HepG2 (cell line): ENCODE measurements around the gene SHC3. TPM values are rescaled to one million over a fixed set of nuclear protein-coding genes. Genes with fewer than 3 reads are reported as not detected.

Source experiments
- ATAC-seq: fragments of 200-7000 bp; cut with Tn5 transposase; 3 replicates; pipeline ENCODE4 v1.9.1; 2020; ENCODE audit warnings: mild to moderate bottlenecking, moderate library complexity
- BruUV-seq: library from RNA; stranded (reverse); fragments of 400-500 nt; replicated peaks from 2 replicates; lab custom pipeline; 2021; lab: Mats Ljungman, UMichigan
- CTCF ChIA-PET: fragments of 300-600 bp; formaldehyde crosslinking; extraction: SDS; loops from one replicate; lab custom pipeline; 2021; ENCODE audit warnings: low total read pairs, inconsistent platforms, low intra/inter-chr PET ratio; lab: Yijun Ruan, JAX
- POLR2A ChIA-PET: fragments of 350-600 bp; sonication (Branson Sonifier 250); formaldehyde crosslinking; loops from one replicate; lab custom pipeline; 2020; ENCODE audit warnings: antibody characterized with exemption, inconsistent platforms; lab: Yijun Ruan, JAX
- DNase-seq: peaks from one replicate; pipeline ENCODE4 v3.0.0-alpha.2; 2015; ENCODE audit warnings: low spot score
- FAIRE-seq: peaks from 3 replicates; lab custom pipeline; 2011; peaks lifted over from hg19 to GRCh38; lab: Jason Lieb, UNC
- H2AFZ ChIP-seq: one replicate; pipeline ENCODE4 v1.6.1; 2011; ENCODE audit warnings: low read length, inconsistent platforms
- H3K27ac ChIP-seq: fragments of 300-600 bp; 3 replicates; pipeline ENCODE4 v1.8.0; 2011; ENCODE audit warnings: mixed run types, mild to moderate bottlenecking, mixed read lengths, low read length, inconsistent platforms; ENCODE audit not compliant: insufficient read depth; ENCODE audit errors: extremely low read length
- H3K27me3 ChIP-seq, 2 experiments: fragments of 200-600 bp in 1 of 2; 2 replicates in 1 of 2; 3 replicates in 1 of 2; pipeline versions ENCODE4 v1.6.0 to v1.8.0; 2011; ENCODE audit warnings: low read length in 2 of 2, mild to moderate bottlenecking in 2 of 2, moderate library complexity in 2 of 2, inconsistent platforms in 1 of 2; ENCODE audit not compliant: insufficient read depth in 2 of 2, control insufficient read depth in 1 of 2
- H3K36me3 ChIP-seq, 2 experiments: fragments of 200-600 bp in 1 of 2; replicated peaks in 1 of 2; 2 replicates in 1 of 2; 3 replicates in 1 of 2; pipeline versions ENCODE4 v1.5.1 to v1.8.0; 2011; ENCODE audit warnings: low read length in 2 of 2, inconsistent platforms in 1 of 2; ENCODE audit not compliant: insufficient read depth in 2 of 2, control insufficient read depth in 1 of 2
- H3K4me1 ChIP-seq: 2 replicates; pipeline ENCODE4 v1.5.1; 2012; ENCODE audit warnings: low read length, inconsistent platforms; ENCODE audit not compliant: insufficient read depth
- H3K4me2 ChIP-seq: 2 replicates; pipeline ENCODE4 v1.6.0; 2011; ENCODE audit warnings: low read depth, low read length, inconsistent platforms
- H3K4me3 ChIP-seq, 3 experiments: fragments of 200-600 bp in 1 of 3; sonication (generic), shearing (Covaris generic) in 1 of 3; replicated peaks in 1 of 3; 2 replicates each; pipeline ENCODE4 v1.5.1; 2011 to 2016; ENCODE audit warnings: low read length in 3 of 3, inconsistent platforms in 2 of 3, low read depth in 2 of 3, mild to moderate bottlenecking in 2 of 3, control low read depth in 1 of 3, mixed read lengths in 1 of 3; ENCODE audit not compliant: insufficient read depth in 1 of 3
- H3K79me2 ChIP-seq: one replicate; pipeline ENCODE4 v1.6.1; 2011; ENCODE audit warnings: low read length, inconsistent platforms; ENCODE audit not compliant: insufficient read depth
- H3K9ac ChIP-seq: 2 replicates; pipeline ENCODE4 v1.6.0; 2011; ENCODE audit warnings: mild to moderate bottlenecking, low read depth, low read length, inconsistent platforms; ENCODE audit not compliant: insufficient read depth
- H3K9me3 ChIP-seq: 2 replicates; pipeline ENCODE4 v1.5.1; 2012; ENCODE audit warnings: mild to moderate bottlenecking, low read length
- H4K20me1 ChIP-seq: 2 replicates; pipeline ENCODE4 v1.6.0; 2011; ENCODE audit warnings: inconsistent platforms, mild to moderate bottlenecking, low read length, moderate library complexity; ENCODE audit not compliant: insufficient read depth
- CHD2 ChIP-seq: IDR thresholded peaks from 2 replicates; pipeline ENCODE4 v1.6.1; 2011; ENCODE audit warnings: low read depth, low read length, improper control_type of control experiment
- GATA4 ChIP-seq: sonication (generic); IDR thresholded peaks from 2 replicates; pipeline ENCODE4 v1.6.1; 2016; ENCODE audit warnings: antibody characterized with exemption, low read depth, borderline replicate concordance
- GATAD2A ChIP-seq: IDR thresholded peaks from 2 replicates; pipeline ENCODE4 v1.6.1; 2016
- GZF1 ChIP-seq: sonication (generic); formaldehyde crosslinking; IDR thresholded peaks from 2 replicates; pipeline ENCODE4 v1.5.1; 2020; ENCODE audit warnings: mild to moderate bottlenecking, missing genetic modification reagents
- HNRNPUL1 ChIP-seq: fragments of 200-400 bp; formaldehyde crosslinking; IDR thresholded peaks from 2 replicates; pipeline ENCODE4 v1.6.1; 2017; ENCODE audit warnings: low read depth, mild to moderate bottlenecking, low read length, moderate library complexity
- RCOR2 ChIP-seq: IDR thresholded peaks from 2 replicates; pipeline ENCODE4 v1.6.1; 2016; ENCODE audit warnings: missing biosample characterization, missing genetic modification reagents
- SCMH1 ChIP-seq: sonication (generic); formaldehyde crosslinking; IDR thresholded peaks from 2 replicates; pipeline ENCODE4 v1.9.0; 2021; ENCODE audit warnings: missing genetic modification reagents, mild to moderate bottlenecking, borderline replicate concordance
- SP4 ChIP-seq: sonication (generic); formaldehyde crosslinking; IDR thresholded peaks from 2 replicates; pipeline ENCODE4 v1.8.1; 2023; ENCODE audit warnings: mild to moderate bottlenecking, missing genetic modification reagents
- ZNF205 ChIP-seq: IDR thresholded peaks from 2 replicates; pipeline ENCODE4 v1.6.1; 2018; ENCODE audit warnings: missing biosample characterization, missing genetic modification reagents
- ZNF7 ChIP-seq: IDR thresholded peaks from 2 replicates; pipeline ENCODE4 v1.6.1; 2016; ENCODE audit warnings: missing biosample characterization, missing genetic modification reagents
- ZNF713 ChIP-seq: sonication (generic); formaldehyde crosslinking; IDR thresholded peaks from 2 replicates; pipeline ENCODE4 v1.4.0; 2020; ENCODE audit warnings: mild to moderate bottlenecking, missing genetic modification reagents
- ZNF724P ChIP-seq: sonication (generic); formaldehyde crosslinking; IDR thresholded peaks from 2 replicates; pipeline ENCODE4 v1.8.0; 2022; ENCODE audit warnings: missing genetic modification reagents, borderline replicate concordance
- WGBS: methylation state at CpG from one replicate; pipeline ENCODE4 v1.1.6; 2017; ENCODE audit warnings: low lambda C conversion rate; 5-methylcytosine and 5-hydroxymethylcytosine counted together
- in situ Hi-C: cut with HindIII; loops from 2 replicates; pipeline ENCODE4 v1.10.0; 2017; ENCODE audit warnings: low pct_unique_long_range_greater_than_20kb; ENCODE audit not compliant: extremely low pct_ligation_motif_present
- intact Hi-C: fragments of 100-400 bp; cut with micrococcal nuclease; formaldehyde crosslinking; loops from one replicate; pipeline ENCODE4 v1.10.0; 2022; ENCODE audit not compliant: unreplicated experiment
- polyA plus RNA-seq, 8 experiments: library from polyadenylated mRNA; depleted of rRNA in 3 of 8; stranded (reverse) in 7 of 8; unstranded in 1 of 8; fragments of >200 nt; fragmentation: Illumina TruSeq in 4 of 8; extraction: Trizol in 4 of 8; gene quantifications; 2 replicates each; pipeline versions ENCODE4 v1.2.1 to v1.2.3, GENCODE V29; 2011 to 2016; ENCODE audit warnings: low read depth in 4 of 8, missing spikeins in 1 of 8, mixed read lengths in 1 of 8; ENCODE audit not compliant: insufficient read depth in 1 of 8
- total RNA-seq, 5 experiments: library from RNA; depleted of rRNA; stranded (reverse); fragments of >200 nt; fragmentation: Illumina TruSeq; extraction: Trizol; gene quantifications; 2 replicates each; pipeline ENCODE4 v1.2.3, GENCODE V29; 2016; ENCODE audit warnings: low read depth in 1 of 5
- TF ChIP-seq, protein P1 (sequence below): sonication (generic); formaldehyde crosslinking; IDR thresholded peaks from 2 replicates; pipeline ENCODE4 v1.4.0; 2020; ENCODE audit warnings: low read depth, mild to moderate bottlenecking, missing genetic modification reagents
- TF ChIP-seq, protein P2 (sequence below): sonication (generic); formaldehyde crosslinking; IDR thresholded peaks from 2 replicates; pipeline ENCODE4 v1.9.0; 2021; ENCODE audit warnings: missing genetic modification reagents, mild to moderate bottlenecking, borderline replicate concordance
- TF ChIP-seq, protein P3 (sequence below): sonication (generic); formaldehyde crosslinking; IDR thresholded peaks from 2 replicates; pipeline ENCODE4 v1.9.0; 2022; ENCODE audit warnings: missing genetic modification reagents, mild to moderate bottlenecking, borderline replicate concordance
- TF ChIP-seq, protein P4 (sequence below): sonication (generic); formaldehyde crosslinking; IDR thresholded peaks from 2 replicates; pipeline ENCODE4 v1.8.0; 2022; ENCODE audit warnings: mild to moderate bottlenecking, missing genetic modification reagents; ENCODE audit not compliant: insufficient replicate concordance
- TF ChIP-seq, protein P5 (sequence below): sonication (generic); formaldehyde crosslinking; IDR thresholded peaks from 2 replicates; pipeline ENCODE4 v1.4.0; 2020; ENCODE audit warnings: missing genetic modification reagents

SHC3 gene
- total and polyA plus RNA-seq, 2 of the 13 experiments (the other 11 are each of a cell fraction or from before 2014, with no cell fraction given) = 0.09 to 0.89 TPM

DNA sequence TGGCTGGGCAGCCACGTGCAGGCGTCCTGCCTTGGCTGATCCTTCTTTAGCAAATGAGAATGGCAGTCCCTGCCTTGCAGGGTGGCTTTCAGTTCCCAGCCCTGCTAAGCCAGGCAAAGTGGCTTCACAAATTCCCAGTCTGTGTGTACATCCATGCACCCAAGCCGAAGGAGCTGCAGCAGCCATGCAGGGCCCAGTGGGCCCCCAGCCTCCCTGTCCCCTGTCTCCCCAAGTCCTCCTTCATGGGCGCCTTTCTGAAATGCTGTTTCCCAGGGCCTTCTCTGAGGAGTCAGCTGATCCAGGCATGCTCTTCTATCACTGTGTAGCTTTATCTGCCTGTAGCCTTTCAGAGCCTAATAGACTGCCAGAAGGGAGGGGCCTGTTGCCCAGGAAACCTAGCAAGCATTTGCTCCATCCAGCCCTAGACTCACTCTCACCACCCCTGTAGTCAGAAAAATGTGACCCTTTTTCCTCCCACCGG, 47.4 kb upstream of the SHC3 start:
- no peaks in the 10 kb centered on the region for H3K36me3 ChIP-seq
- H2AFZ ChIP-seq = no peak overlapping the region
- CTCF ChIA-PET = no interaction called here
- no peaks in the 10 kb centered on the region for H3K4me1 ChIP-seq
- POLR2A ChIA-PET = no interaction called here
- 0 out of 5 replicates have a peak, but pooled peaks cover 0 to 1% of the 10 kb centered on the region in 2 experiments for H3K27me3 ChIP-seq
- no peak for FAIRE-seq
- no peaks in the 10 kb centered on the region for H3K79me2 ChIP-seq
- no peak overlapping the region for H3K27ac ChIP-seq
- H4K20me1 ChIP-seq = no peaks in the 10 kb centered on the region
- intact Hi-C loops = no loop called here
- H3K4me2 ChIP-seq = no peak overlapping the region
- in situ Hi-C loops = no loop called here
- no peaks in the 10 kb centered on the region for H3K9me3 ChIP-seq
- no peak overlapping the region for H3K9ac ChIP-seq
- TF ChIP-seq RCOR2 (CRISPR knock-in tag) (no peak), ZNF713 (CRISPR knock-in tag) (no peak), GZF1 (CRISPR knock-in tag) (no peak), ZNF7 (no peak), SCMH1 (CRISPR knock-in tag) (no peak), SP4 (CRISPR knock-in tag) (no peak), GATAD2A (no peak), CHD2 (no peak), ZNF205 (CRISPR knock-in tag) (no peak), ZNF724P (no peak), HNRNPUL1 (no peak), GATA4 (no peak)
- TF ChIP-seq, protein P1, sequence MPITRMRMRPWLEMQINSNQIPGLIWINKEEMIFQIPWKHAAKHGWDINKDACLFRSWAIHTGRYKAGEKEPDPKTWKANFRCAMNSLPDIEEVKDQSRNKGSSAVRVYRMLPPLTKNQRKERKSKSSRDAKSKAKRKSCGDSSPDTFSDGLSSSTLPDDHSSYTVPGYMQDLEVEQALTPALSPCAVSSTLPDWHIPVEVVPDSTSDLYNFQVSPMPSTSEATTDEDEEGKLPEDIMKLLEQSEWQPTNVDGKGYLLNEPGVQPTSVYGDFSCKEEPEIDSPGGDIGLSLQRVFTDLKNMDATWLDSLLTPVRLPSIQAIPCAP (CRISPR knock-in tag) = no peak
- TF ChIP-seq, protein P2, sequence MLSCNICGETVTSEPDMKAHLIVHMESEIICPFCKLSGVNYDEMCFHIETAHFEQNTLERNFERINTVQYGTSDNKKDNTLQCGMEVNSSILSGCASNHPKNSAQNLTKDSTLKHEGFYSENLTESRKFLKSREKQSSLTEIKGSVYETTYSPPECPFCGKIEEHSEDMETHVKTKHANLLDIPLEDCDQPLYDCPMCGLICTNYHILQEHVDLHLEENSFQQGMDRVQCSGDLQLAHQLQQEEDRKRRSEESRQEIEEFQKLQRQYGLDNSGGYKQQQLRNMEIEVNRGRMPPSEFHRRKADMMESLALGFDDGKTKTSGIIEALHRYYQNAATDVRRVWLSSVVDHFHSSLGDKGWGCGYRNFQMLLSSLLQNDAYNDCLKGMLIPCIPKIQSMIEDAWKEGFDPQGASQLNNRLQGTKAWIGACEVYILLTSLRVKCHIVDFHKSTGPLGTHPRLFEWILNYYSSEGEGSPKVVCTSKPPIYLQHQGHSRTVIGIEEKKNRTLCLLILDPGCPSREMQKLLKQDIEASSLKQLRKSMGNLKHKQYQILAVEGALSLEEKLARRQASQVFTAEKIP (CRISPR knock-in tag) = no peak
- TF ChIP-seq, protein P3, sequence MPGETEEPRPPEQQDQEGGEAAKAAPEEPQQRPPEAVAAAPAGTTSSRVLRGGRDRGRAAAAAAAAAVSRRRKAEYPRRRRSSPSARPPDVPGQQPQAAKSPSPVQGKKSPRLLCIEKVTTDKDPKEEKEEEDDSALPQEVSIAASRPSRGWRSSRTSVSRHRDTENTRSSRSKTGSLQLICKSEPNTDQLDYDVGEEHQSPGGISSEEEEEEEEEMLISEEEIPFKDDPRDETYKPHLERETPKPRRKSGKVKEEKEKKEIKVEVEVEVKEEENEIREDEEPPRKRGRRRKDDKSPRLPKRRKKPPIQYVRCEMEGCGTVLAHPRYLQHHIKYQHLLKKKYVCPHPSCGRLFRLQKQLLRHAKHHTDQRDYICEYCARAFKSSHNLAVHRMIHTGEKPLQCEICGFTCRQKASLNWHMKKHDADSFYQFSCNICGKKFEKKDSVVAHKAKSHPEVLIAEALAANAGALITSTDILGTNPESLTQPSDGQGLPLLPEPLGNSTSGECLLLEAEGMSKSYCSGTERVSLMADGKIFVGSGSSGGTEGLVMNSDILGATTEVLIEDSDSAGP (CRISPR knock-in tag) = no peak
- TF ChIP-seq, protein P4, sequence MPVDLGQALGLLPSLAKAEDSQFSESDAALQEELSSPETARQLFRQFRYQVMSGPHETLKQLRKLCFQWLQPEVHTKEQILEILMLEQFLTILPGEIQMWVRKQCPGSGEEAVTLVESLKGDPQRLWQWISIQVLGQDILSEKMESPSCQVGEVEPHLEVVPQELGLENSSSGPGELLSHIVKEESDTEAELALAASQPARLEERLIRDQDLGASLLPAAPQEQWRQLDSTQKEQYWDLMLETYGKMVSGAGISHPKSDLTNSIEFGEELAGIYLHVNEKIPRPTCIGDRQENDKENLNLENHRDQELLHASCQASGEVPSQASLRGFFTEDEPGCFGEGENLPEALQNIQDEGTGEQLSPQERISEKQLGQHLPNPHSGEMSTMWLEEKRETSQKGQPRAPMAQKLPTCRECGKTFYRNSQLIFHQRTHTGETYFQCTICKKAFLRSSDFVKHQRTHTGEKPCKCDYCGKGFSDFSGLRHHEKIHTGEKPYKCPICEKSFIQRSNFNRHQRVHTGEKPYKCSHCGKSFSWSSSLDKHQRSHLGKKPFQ = no peak
- TF ChIP-seq, protein P5, sequence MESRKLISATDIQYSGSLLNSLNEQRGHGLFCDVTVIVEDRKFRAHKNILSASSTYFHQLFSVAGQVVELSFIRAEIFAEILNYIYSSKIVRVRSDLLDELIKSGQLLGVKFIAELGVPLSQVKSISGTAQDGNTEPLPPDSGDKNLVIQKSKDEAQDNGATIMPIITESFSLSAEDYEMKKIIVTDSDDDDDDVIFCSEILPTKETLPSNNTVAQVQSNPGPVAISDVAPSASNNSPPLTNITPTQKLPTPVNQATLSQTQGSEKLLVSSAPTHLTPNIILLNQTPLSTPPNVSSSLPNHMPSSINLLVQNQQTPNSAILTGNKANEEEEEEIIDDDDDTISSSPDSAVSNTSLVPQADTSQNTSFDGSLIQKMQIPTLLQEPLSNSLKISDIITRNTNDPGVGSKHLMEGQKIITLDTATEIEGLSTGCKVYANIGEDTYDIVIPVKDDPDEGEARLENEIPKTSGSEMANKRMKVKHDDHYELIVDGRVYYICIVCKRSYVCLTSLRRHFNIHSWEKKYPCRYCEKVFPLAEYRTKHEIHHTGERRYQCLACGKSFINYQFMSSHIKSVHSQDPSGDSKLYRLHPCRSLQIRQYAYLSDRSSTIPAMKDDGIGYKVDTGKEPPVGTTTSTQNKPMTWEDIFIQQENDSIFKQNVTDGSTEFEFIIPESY (CRISPR knock-in tag) = no peak
- no peak for DNase-seq
- WGBS = 29% methylated on average over 4 of the region's 5 CpGs
- ATAC-seq = no peak
- BruUV-seq = no TSS peak
- no peak overlapping the region for H3K4me3 ChIP-seq
